NCI-H2029 treated with DMSO at 0.1 percent for 48 hours (cell line): Measurements from ENCODE around the gene DRD2.

ENCODE experiments used
- DNase-seq: peaks from one replicate; lab custom pipeline; 2025; lab: John Stamatoyannopoulos, UW

DRD2 gene

DNA sequence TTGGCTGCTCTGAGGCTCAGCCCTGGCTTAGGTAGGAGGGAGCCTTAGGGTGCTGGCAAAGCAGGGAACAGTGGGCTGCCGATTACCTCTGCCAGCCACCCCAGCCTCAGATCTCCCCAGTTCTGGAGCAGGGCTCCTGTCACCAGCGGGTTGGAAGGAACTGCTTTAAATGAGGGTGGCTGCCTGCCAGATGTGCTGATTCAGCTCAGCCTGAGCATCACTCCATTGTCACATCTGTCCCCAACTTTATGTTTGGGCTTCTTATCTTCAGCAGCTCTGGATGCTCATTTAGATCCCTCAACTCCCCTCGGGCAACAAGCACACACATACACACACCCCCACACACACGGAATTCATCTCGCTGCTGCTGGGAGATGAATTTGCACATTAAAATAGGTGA, 104.6 kb downstream of the DRD2 start:
- no peak for DNase-seq

DNA sequence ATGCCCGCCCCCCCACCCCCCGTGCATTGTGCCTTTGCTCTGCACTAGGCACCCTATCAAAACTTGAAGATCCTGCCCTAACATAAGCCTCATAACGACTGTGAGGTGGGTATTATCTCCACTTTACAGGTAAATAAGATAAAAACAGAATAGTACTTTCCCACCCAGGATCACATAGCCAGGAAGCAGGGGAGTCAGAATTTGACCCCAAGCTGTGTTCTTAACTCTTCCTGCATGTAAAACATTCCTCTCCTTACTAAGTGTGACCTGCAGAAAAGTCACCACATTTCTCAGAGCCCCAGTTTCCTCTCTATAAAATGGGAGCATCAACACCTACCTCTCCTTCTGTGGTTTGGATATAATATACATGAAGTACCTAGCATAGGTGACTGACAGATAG, 105.8 kb downstream of the DRD2 start:
- no peak for DNase-seq

DNA sequence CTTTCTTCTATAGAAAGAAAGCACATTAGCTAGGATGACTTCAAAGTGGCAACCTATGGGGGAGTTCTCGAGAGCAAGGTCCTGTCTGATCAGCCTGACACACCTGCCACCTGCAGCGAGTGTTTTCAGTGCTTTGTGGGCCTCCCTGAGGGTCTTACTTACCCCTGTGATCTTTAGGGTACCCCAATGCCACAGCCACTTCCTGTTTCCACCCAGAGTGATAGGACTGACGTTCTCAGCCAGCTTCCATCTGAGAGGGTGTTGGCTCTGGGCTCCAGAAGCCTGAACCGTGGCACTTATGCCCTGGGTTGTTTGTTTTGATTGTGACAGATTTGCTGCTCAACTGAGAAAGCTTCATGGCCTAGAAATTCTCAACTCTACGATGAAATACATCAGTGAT, 109.3 kb downstream of the DRD2 start:
- DNase-seq: no peak

DNA sequence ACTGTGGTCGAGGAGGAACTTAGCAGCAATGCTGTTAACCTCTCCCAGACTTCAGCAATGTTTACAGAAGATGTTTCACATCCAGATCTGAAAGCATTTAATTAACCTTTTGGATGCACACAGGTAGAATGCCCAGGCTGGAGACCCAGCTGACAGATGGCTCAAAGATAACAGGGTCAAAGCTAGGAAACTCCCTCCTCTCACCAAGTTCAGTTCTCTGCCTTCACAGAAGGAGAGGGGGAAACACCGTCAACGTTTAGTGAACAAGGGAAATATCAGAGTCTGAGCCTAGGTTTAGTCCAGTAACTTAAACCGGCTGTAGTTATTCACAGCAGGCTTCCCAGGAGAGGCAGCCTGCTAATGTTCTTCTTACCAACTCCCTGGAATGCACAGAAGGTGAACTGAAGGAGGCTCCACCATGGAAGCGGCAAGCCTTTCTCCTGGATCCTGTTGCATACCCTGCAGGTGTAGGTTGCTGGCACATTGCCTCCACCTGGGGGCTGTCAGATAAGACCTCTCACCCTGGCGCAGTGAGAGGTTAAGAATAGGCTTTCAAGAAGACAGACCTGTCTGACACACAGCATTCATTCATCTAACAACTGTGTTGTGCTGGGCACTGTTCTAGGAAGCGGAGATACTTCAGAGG, 111.1 kb downstream of the DRD2 start:
- no peak for DNase-seq

DNA sequence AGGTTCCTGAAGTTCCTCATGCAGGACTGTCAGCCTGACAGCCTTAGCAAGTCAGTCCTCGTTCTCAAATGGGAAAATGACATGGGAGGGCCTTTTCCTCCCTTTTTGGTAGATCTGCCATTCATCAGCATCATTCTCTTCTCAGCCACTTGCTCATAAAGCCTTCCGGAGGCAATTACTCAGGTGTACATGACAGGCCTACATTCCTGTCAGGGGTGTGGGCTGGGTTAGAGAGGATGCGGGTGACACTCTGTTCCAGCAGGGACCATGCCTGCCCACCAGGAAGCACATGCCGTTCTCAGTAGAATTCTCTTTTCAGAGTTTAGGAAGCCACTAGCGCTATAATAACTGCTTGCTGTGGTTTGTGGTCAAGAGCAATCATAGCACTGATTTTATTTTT, 111.8 kb downstream of the DRD2 start:
- no peak for DNase-seq
